ENCODE measurements around the gene UTP20.
A peak's percentile ranks its signal among the peaks of the same experiment; 100 is the strongest.

Gene UTP20

DNA sequence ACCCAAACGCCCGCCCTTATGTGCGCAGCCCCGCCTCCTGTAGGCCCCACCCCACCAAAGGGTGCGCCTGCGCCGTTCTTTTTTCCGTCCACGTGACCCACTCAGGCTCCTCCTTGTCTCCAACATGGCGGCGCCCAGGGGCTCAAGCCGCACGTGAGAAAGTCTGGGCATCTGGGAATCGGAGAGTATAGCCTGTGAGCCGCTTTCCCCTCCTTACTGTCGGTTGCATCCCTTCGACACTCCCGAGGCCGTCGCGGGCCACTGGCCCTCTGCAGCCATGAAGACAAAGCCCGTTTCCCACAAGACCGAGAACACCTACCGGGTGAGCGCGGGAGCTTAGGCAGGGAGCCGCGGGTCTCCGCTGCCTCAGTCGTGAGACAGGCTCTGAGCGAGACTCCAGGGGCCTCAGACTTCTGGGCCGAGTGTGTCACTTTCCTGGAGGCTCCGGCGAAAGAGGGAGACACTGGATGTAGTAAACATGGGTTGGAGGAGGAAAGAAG lies at the start of gene UTP20:
Gene UTP20 (plus strand): TSS at position 100 of the 500 bp plus-strand sequence. CDS start 178 bp downstream, at position 278.
- peak within 1 kb of the TSS; percentile 39; the same call in 1 of the 2 replicates for H3K27ac ChIP-seq
- POLR2A ChIA-PET (ENCODE audit: low non-redundant PET) = interaction anchor here (0.6 kb wide), 1 partner anchor 38 kb away, joined by 3 read pairs; no protein-coding TSS in a partner anchor
- CTCF ChIA-PET = no interaction called here

GRCh38 chr12:101230547-101230946 lies 49.4 kb upstream of the UTP20 start:
- DNase-seq (ENCODE audit: low spot score) = peak; percentile 54
- no peak overlapping the region for H3K27ac ChIP-seq
- TF ChIP-seq CTCF (conservative IDR thresholded peaks at IDR 0.05; ENCODE audit: low read depth) = no peak
- POLR2A ChIA-PET (ENCODE audit: low non-redundant PET) = no interaction called here
- CTCF ChIA-PET = no interaction called here

More for the DNA sequence above, at the start of gene UTP20:
- peak; percentile 96 for DNase-seq (ENCODE audit: low spot score)
- no peak for TF ChIP-seq CTCF (conservative IDR thresholded peaks at IDR 0.05; ENCODE audit: low read depth)

DNA sequence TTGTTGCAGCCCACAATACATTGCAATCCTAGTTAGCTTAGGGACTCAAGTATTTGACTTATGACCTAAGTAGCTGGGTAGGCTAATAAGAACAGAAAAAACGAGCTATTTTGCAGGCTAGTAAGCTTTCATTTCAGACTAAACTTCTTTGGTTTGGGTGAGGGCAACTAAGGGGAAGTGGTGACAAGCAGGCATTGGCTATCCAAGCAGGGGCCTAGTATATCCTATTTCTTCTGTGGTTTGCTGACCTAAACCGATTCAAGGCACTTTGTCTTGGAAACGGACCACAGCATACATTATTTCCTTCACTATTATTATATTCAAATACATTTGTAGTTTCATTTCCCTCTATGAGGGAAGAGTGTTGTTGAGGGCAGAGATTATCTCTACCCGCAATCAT lies 48.3 kb upstream of the UTP20 start:
- CTCF ChIA-PET = no interaction called here
- no peak for DNase-seq (ENCODE audit: low spot score)
- H3K27ac ChIP-seq = no peak overlapping the region
- no peak for TF ChIP-seq CTCF (conservative IDR thresholded peaks at IDR 0.05; ENCODE audit: low read depth)
- POLR2A ChIA-PET (ENCODE audit: low non-redundant PET) = no interaction called here

GRCh38 chr12:101235686-101236085 lies 44.2 kb upstream of the UTP20 start:
- ChIA-PET POLR2A (ENCODE audit: low non-redundant PET) (no interaction called here), CTCF (no interaction called here)
- no peak for TF ChIP-seq CTCF (conservative IDR thresholded peaks at IDR 0.05; ENCODE audit: low read depth)
- H3K27ac ChIP-seq = no peak overlapping the region
- no peak for DNase-seq (ENCODE audit: low spot score)

DNA sequence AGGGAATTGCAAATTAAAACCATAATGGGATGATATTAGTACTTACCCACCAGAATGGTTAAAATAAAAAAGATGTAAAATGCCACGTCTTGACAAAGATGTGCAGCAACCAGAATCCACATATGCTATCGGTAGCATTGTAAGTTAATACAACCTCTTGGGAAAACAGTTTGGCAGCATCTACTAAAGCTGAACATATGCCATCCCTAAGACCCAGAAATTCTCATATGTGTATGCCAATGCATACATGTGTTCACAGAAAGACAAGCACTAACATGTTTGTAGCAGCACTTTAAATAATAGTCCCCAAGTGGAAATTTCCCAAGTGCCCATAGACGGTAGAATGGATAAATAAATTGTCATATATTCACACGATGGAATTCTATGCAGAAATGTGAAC lies 41.6 kb upstream of the UTP20 start:
- no peak for DNase-seq (ENCODE audit: low spot score)
- TF ChIP-seq CTCF (conservative IDR thresholded peaks at IDR 0.05; ENCODE audit: low read depth) = no peak
- no peak overlapping the region for H3K27ac ChIP-seq
- CTCF ChIA-PET = no interaction called here
- POLR2A ChIA-PET (ENCODE audit: low non-redundant PET) = no interaction called here

DNA sequence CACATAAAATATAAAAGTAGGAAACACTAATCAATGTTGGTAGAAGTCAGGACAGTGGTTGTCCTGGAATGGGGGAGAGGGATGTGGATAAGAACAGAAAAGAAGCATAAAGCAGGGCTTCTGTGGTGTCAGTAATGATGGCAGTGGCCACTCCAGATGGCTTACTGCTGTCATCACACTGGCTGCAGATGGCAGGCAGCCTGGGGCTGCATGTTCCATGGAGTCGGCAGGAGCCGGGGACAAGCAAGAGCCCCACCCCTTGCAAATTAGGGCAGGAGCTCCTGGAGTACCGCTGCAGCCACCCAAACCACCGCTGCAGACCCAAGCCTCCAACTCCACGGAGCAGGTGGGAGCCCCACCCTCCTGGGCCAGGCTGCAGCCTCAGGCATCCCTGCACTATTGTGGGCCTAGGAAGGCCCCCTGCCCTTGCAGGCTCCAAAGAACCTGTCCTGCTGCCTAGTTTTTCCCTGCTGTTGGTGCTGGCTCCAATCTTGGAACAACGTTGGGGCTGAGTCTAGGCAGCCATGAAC lies 41.0 kb upstream of the UTP20 start:
- ChIA-PET POLR2A (ENCODE audit: low non-redundant PET) (no interaction called here), CTCF (no interaction called here)
- H3K27ac ChIP-seq = no peak overlapping the region
- TF ChIP-seq CTCF (conservative IDR thresholded peaks at IDR 0.05; ENCODE audit: low read depth) = no peak
- no peak for DNase-seq (ENCODE audit: low spot score)
